Stimulated activated CD4-positive, alpha-beta T cell treated with anti-CD3 and anti-CD28 coated beads, Interleukin-4, amount 100 ng/mL, for 48 hours (primary cell): Measurements from ENCODE around the gene SMARCA4.

Experiments
- DNase-seq, 2 donors: peaks; one replicate each; pipeline ENCODE4 v3.0.0-alpha.2; 2020; ENCODE audit warnings: low read depth in 2 of 2

SMARCA4 gene

DNA sequence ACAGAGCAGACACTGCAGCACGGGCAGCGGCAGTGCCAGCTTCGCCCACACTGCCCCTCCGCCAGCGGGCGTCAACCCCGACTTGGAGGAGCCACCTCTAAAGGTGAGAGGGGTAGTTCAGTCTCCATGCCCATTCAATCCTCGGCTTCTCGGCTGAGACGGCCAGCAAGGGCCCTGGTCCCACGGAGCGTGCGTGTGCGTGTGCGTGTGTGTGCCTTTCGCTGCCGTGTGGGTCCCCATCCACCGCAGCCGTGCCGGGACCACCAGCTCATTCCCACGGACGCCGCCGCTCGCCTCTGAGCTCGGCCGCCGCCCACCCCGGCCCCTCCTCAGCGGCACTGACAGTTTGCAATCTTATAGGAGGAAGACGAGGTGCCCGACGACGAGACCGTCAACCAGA, 72.9 kb downstream of the SMARCA4 start:
- DNase-seq: no peak

DNA sequence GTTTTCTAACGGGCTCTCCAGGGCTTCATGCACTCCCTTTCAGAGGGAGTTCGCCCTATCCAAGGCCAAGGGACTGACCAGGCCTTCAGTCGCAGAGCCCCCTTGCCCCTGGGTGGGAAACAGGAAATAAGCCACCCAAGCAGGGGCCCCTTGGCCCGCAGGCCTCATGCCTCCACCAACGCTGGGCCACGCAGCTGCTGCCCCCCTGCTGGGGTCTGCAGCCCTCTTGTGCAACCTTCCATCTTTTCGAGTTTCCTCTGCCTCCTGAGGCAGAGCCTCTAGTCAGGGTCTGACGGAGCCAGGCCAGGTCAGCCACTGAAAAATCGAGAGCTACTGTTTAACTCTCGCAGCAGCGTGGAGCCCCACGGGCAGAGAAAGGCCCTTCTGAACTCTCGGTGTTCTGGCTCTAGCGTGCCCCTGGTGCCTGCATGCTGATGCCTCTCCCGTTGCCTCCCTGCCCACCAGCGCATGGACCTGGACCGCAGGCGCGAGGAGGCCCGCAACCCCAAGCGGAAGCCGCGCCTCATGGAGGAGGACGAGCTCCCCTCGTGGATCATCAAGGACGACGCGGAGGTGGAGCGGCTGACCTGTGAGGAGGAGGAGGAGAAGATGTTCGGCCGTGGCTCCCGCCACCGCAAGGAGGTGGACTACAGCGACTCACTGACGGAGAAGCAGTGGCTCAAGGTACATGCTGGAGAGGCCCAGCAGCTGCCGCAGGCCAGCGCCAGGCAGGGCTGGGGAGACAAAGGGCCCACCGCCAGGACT, 73.8 kb downstream of the SMARCA4 start:
- DNase-seq: no peak

GRCh38 chr19:11035441-11036377, 74.9 kb downstream of the SMARCA4 start:
- DNase-seq: peak; percentile 82 to 83

DNA sequence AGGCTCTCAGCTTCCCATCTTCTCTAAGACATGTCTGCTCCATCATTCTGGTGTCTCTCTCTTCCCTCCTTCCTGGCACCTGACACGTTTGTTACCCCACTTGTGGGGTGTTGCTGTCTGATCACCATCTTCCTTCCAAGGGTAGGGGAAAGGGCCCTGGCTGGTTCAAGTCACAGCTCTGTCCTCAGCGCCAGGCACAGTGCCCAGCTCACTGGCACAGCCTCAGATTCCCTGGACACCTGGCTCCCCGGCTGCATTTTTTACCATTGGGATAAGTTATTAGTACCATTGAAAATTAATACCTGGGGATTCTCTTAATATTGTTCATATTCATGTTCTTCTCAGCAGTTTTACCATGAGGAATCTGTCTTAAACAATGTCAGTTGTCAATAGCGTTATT, 77.7 kb downstream of the SMARCA4 start:
- DNase-seq: no peak

DNA sequence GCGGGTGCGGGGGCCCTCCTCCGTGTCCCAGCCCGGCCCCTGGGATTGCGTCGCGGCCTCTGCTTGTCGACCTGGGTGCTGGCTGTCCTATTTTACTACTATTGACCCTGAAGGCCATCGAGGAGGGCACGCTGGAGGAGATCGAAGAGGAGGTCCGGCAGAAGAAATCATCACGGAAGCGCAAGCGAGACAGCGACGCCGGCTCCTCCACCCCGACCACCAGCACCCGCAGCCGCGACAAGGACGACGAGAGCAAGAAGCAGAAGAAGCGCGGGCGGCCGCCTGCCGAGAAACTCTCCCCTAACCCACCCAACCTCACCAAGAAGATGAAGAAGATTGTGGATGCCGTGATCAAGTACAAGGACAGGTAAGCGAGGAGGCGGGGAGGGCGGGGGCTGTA, 80.4 kb downstream of the SMARCA4 start:
- no peak for DNase-seq

GRCh38 chr19:11041966-11042627, 81.3 kb downstream of the SMARCA4 start:
- no peak for DNase-seq

DNA sequence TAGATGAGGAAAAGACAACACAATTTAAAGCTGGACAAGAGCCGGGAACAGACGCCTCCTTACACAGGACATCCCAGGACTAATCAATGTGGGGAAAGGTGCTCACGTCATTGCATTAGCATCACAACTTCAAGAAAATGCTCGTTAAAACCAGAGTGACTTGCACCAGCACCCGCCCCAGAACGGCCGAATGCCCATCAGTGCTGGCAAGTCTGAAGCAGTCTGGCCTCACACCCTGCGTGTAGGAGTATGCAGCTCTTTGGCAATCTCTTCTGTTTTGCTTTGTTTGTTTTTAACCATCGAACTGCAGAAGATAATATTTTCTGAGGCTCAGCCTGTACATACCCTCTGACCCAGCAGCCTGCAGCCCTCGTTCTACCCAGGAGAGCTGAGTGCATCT, 83.6 kb downstream of the SMARCA4 start:
- no peak for DNase-seq

DNA sequence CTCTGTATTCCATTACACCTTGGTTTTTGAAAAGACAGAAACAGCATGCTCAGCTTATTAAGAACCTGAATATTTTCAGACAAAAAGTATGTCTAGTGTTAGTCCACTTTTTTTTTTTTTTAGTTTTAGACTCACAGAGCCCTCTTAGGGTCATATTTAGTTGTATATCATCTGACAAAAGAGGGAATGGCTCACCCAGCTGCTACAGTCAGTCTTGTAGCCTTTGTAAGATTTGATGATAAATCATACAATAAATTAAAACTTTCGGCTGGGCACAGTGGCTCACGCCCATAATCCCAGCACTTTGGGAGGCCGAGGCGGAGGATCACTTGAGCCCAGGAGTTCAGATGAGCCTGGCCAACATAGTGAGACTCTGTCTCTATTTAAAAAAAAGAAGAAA, 84.7 kb downstream of the SMARCA4 start:
- DNase-seq: no peak

GRCh38 chr19:11046605-11047354, 86.0 kb downstream of the SMARCA4 start:
- no peak for DNase-seq

GRCh38 chr19:11047866-11048265, 87.0 kb downstream of the SMARCA4 start:
- DNase-seq: no peak

DNA sequence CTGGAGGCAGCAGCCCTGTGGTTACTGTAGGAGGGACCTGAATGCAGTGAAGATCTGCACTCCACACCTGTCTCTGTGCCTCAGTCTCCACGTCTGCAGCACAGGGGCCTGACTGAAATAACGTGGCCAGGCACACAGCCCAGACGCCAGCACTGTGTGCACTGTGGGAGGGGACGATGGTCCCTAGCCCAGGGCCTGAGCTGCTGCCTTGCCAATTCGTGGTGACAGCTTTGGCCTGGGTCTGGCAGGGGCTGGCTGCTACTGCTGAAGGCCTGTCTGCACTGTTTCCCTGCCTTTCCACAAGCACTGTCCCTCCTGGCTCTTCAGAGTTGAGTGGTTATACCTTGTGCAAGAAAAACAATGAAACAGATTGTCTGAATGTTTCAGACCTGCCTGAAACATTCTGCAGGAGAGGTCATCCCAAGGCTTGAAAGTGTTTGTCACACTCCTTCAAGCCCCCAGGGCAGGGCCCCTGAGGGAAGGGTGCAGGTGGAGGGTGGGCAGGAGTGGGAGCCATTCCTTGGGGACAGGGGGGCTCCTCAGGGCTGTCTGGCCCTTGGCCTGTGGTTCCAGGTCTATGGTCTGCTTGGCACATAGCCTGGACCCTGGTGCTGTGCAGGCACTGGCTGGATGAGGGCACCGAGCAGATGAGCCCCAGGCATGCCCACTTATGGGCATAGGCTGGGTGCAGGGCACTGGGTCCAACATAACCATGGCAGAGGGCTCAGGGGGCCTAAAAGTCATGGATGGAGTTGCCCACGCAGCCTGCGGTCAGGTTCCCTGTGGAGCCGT, 89.7 kb downstream of the SMARCA4 start:
- DNase-seq: no peak

GRCh38 chr19:11053817-11054195, 93.0 kb downstream of the SMARCA4 start:
- no peak for DNase-seq

- no peak for DNase-seq
Observed at GRCh38 chr19:11054200-11054599, 93.4 kb downstream of the SMARCA4 start.

GRCh38 chr19:11054628-11055027, 93.8 kb downstream of the SMARCA4 start:
- no peak for DNase-seq

GRCh38 chr19:11058246-11059030, 97.6 kb downstream of the SMARCA4 start:
- no peak for DNase-seq

DNA sequence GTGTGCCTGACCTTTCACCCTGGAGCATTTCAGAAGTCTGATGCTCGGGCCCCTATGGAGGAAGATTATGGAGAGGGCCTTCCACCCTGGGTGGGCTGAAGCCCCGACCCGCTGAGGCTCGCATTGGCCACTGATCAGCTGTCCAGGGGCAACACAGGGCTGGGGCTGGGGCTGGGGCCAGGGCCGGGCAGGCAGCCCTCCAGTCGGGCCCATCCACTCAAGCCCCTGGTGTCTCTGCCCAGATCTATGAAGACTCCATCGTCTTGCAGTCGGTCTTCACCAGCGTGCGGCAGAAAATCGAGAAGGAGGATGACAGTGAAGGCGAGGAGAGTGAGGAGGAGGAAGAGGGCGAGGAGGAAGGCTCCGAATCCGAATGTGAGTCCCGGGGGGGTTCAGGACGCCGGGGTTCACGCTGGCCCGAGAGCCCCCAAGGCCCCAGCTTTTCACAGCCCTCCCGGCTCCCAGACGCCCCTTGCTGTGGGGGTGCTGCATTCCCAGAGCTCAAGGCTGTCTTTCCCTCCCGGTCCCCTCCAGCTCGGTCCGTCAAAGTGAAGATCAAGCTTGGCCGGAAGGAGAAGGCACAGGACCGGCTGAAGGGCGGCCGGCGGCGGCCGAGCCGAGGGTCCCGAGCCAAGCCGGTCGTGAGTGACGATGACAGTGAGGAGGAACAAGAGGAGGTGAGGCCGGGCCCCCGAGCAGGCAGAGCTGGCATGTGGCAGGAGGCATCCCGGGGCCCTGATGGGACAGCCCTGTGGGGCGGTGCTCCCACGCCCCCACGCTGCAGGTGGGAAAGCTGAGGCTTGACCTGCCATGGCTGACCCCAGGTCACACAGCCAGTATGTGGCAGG, 98.9 kb downstream of the SMARCA4 start:
- no peak for DNase-seq

DNA sequence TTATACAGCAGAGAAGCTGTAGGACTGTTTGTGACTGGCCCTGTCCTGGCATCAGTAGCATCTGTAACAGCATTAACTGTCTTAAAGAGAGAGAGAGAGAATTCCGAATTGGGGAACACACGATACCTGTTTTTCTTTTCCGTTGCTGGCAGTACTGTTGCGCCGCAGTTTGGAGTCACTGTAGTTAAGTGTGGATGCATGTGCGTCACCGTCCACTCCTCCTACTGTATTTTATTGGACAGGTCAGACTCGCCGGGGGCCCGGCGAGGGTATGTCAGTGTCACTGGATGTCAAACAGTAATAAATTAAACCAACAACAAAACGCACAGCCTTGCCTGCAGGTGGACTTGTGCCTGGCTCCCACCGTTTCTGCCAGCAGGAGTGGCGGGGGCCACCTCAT, 101.1 kb downstream of the SMARCA4 start:
- DNase-seq: no peak

GRCh38 chr19:11063434-11063833, 102.6 kb downstream of the SMARCA4 start:
- DNase-seq: no peak

GRCh38 chr19:11064831-11065303, 104.0 kb downstream of the SMARCA4 start:
- DNase-seq: no peak
